Measurements from ENCODE around the gene PAWR.

DNA sequence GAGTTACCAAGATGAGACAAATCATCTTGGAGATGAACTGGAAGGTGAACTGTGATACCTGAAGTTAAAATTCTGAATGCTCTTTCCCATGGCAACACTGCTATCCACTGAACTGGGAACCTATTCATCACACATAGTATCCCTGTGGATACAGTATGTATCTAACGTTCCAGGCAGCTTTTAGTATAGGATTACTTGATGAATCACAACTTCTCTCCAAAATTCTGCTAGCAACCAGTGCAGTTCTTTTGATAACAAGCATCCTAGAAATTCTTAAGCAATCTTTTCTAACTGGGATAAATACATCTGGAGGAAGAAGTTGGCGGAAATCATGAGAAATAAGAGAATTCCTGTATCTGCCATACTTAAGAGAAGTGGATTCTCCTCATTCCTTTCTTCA lies 66.4 kb downstream of the PAWR start:
- TF ChIP-seq, protein P1, sequence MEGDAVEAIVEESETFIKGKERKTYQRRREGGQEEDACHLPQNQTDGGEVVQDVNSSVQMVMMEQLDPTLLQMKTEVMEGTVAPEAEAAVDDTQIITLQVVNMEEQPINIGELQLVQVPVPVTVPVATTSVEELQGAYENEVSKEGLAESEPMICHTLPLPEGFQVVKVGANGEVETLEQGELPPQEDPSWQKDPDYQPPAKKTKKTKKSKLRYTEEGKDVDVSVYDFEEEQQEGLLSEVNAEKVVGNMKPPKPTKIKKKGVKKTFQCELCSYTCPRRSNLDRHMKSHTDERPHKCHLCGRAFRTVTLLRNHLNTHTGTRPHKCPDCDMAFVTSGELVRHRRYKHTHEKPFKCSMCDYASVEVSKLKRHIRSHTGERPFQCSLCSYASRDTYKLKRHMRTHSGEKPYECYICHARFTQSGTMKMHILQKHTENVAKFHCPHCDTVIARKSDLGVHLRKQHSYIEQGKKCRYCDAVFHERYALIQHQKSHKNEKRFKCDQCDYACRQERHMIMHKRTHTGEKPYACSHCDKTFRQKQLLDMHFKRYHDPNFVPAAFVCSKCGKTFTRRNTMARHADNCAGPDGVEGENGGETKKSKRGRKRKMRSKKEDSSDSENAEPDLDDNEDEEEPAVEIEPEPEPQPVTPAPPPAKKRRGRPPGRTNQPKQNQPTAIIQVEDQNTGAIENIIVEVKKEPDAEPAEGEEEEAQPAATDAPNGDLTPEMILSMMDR (optimal IDR thresholded peaks at IDR 0.05 in 1 of 3, IDR thresholded peaks at IDR 0.05 in 1 of 3, conservative IDR thresholded peaks at IDR 0.05 in 1 of 3; ENCODE audit: extremely low read depth in 1 of 3, insufficient read depth in 2 of 3, low read length in 3 of 3), result no peak
- TF ChIP-seq EZH2 (IDR thresholded peaks at IDR 0.05; ENCODE audit: low read length), result no peak
